ENCODE data around the gene FLT3.

Gene FLT3

DNA sequence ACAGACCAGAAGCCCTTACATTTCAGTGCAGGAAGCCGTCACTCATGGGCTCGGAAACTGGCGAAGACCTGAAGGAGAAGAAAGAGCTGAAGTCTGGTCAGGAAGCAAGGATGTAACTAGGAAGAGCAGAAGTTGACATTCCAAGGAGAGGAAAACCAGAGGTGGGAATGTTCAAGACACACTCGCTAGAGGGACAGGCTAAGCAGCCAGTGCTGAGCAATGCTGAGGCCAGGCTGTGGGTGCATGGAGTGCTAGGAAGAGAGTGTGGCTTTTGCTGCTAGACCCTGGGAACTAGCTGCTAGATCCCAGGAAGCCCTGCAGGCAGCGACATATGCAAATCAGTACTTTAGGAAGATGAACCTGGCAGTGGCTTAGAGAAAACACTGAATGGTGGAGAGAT, 99.8 kb downstream of the FLT3 start:
- no peak overlapping the region for H3K27ac ChIP-seq (ENCODE audit: poor library complexity, severe bottlenecking)
- TF ChIP-seq, protein P1, sequence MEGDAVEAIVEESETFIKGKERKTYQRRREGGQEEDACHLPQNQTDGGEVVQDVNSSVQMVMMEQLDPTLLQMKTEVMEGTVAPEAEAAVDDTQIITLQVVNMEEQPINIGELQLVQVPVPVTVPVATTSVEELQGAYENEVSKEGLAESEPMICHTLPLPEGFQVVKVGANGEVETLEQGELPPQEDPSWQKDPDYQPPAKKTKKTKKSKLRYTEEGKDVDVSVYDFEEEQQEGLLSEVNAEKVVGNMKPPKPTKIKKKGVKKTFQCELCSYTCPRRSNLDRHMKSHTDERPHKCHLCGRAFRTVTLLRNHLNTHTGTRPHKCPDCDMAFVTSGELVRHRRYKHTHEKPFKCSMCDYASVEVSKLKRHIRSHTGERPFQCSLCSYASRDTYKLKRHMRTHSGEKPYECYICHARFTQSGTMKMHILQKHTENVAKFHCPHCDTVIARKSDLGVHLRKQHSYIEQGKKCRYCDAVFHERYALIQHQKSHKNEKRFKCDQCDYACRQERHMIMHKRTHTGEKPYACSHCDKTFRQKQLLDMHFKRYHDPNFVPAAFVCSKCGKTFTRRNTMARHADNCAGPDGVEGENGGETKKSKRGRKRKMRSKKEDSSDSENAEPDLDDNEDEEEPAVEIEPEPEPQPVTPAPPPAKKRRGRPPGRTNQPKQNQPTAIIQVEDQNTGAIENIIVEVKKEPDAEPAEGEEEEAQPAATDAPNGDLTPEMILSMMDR (IDR thresholded peaks at IDR 0.05; ENCODE audit: poor library complexity, severe bottlenecking) = no peak
- no peaks in the 10 kb centered on the region for H3K4me1 ChIP-seq (ENCODE audit: insufficient read depth, poor library complexity, severe bottlenecking)
- no peaks in the 10 kb centered on the region for H3K36me3 ChIP-seq (ENCODE audit: low read depth)
- DNase-seq (ENCODE audit: low spot score) (no peak), ATAC-seq (ENCODE audit: low read depth) (no peak)
- no peaks in the 10 kb centered on the region for H3K9me3 ChIP-seq (ENCODE audit: severe bottlenecking)
- no peaks in the 10 kb centered on the region for H3K27me3 ChIP-seq (ENCODE audit: insufficient read depth, poor library complexity, severe bottlenecking)
- no peak overlapping the region for H3K4me3 ChIP-seq (ENCODE audit: severe bottlenecking)

DNA sequence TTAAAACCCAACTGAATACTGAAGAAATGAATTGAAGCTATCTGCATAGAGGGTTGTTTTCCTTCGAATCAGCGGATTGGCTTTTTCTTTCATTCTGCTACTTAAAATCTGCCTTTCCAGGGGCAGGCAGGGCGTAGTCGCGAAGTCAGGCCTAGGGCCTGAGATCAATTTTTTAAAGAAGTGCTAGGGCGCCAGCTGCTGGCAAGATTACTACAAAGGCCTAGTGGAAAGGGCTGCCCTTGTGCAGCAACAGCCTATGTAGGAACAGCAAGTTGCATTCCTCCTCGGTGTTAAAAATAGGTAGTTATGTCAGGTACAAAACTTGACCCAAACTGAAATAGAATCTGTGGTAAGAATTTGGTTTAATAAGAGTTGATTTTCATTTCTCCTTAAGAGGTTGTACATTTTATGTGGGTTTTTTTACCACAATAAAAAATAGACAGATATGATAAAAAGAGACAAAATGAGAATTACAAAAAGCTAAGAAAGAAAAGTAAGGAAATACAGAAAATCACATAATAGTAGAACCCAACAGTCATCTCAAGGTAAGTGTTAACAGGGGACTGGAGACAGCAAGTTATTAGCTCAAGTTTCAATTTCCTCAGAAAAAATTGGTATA, 102.4 kb downstream of the FLT3 start:
- no peaks in the 10 kb centered on the region for H3K36me3 ChIP-seq (ENCODE audit: low read depth)
- H3K27me3 ChIP-seq (ENCODE audit: insufficient read depth, poor library complexity, severe bottlenecking) = no peaks in the 10 kb centered on the region
- no peaks in the 10 kb centered on the region for H3K9me3 ChIP-seq (ENCODE audit: severe bottlenecking)
- ATAC-seq (ENCODE audit: low read depth) (0 out of 3 replicates have a peak, but pooled peaks have one; percentile 54), DNase-seq (ENCODE audit: low spot score) (no peak)
- H3K27ac ChIP-seq (ENCODE audit: poor library complexity, severe bottlenecking) = no peak overlapping the region
- no peak overlapping the region for H3K4me3 ChIP-seq (ENCODE audit: severe bottlenecking)
- H3K4me1 ChIP-seq (ENCODE audit: insufficient read depth, poor library complexity, severe bottlenecking) = no peaks in the 10 kb centered on the region
- TF ChIP-seq, protein P1 (IDR thresholded peaks at IDR 0.05; ENCODE audit: poor library complexity, severe bottlenecking) = peak; percentile 60

DNA sequence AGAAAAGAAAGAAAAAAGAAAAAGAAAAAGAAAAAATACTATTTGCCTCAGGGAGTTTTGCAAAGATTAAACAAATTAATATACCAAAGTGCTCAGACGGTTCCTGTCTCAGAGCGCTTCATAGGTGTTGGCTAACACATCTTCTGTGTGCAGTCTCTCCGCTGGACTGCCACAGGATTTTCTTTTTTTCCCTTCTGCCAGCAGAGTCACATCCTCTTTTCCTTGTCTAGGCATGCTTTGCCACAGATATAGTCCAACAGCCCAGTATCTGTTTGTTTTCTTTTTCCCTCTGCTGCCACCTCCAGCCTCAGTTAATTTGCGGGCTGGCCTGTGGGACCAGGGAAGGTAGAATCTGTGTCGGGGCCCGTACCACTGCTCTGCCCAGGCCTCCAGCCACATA, 108.5 kb downstream of the FLT3 start:
- DNase-seq (ENCODE audit: low spot score) = no peak
- peak; percentile 41 for ATAC-seq (ENCODE audit: low read depth)
- H3K9me3 ChIP-seq (ENCODE audit: severe bottlenecking) = no peaks in the 10 kb centered on the region
- no peaks in the 10 kb centered on the region for H3K4me1 ChIP-seq (ENCODE audit: insufficient read depth, poor library complexity, severe bottlenecking)
- H3K36me3 ChIP-seq (ENCODE audit: low read depth) = no peaks in the 10 kb centered on the region
- H3K4me3 ChIP-seq (ENCODE audit: severe bottlenecking) = no peak overlapping the region
- TF ChIP-seq, protein P1 (IDR thresholded peaks at IDR 0.05; ENCODE audit: poor library complexity, severe bottlenecking) = no peak
- no peaks in the 10 kb centered on the region for H3K27me3 ChIP-seq (ENCODE audit: insufficient read depth, poor library complexity, severe bottlenecking)
- H3K27ac ChIP-seq (ENCODE audit: poor library complexity, severe bottlenecking) = no peak overlapping the region

DNA sequence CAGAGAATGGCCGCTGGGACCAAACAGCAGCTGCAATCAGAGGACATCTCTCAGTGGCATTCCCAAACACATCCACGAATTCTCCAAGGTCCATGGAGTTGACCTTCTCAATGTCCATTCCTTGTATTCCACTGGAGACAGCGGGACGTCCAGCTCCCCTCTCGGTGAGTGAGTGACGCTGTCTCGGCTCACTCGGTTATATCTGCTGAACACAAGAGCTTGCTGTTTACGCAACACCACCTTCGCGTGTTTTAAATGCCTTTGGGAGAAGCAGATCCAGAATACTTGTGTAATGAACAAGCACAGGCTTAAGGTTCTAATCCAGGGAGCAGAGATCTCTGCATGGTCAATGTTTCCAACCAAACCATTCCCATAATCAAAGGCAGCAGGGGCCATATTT, 111.9 kb downstream of the FLT3 start, which contains the start of gene URAD:
Gene URAD, minus strand, starts transcription at position 174 of the 400 bp plus-strand sequence. Its CDS starts 56 bp downstream, at position 118.
- Histone ChIP-seq H3K36me3 (ENCODE audit: low read depth) (no peaks in the 10 kb centered on the region), H3K9me3 (ENCODE audit: severe bottlenecking) (no peaks in the 10 kb centered on the region), H3K27ac (ENCODE audit: poor library complexity, severe bottlenecking) (no peak within 1 kb of the TSS), H3K4me1 (ENCODE audit: insufficient read depth, poor library complexity, severe bottlenecking) (no peaks in the 10 kb centered on the region), H3K4me3 (ENCODE audit: severe bottlenecking) (no peak within 1 kb of the TSS), H3K27me3 (ENCODE audit: insufficient read depth, poor library complexity, severe bottlenecking) (peaks cover 6% of the 10 kb centered on the region)
- ATAC-seq (ENCODE audit: low read depth) (0 out of 3 replicates have a peak, but pooled peaks have one; percentile 38), DNase-seq (ENCODE audit: low spot score) (no peak)
- TF ChIP-seq, protein P1 (IDR thresholded peaks at IDR 0.05; ENCODE audit: poor library complexity, severe bottlenecking) = no peak

DNA sequence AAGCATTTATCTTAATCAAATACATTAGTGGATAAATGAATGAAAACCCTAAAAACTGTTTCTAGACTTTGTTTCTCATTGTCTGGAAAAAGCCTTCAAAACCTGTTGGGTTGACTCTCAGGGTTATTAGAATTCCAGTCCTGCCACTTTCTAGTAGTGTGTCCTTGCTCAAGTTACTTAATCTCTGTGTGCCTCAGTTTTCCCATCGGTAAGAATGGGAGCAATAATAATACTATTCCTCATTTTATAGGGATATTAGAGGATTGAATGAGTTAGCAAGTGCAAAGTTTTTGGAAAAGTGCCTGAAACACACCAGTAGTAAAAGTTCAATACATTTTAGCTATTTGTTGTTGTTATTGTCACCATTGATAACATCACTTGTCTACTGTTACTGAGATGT, 114.8 kb downstream of the FLT3 start:
- no peak for ATAC-seq (ENCODE audit: low read depth)
- TF ChIP-seq, protein P1 (IDR thresholded peaks at IDR 0.05; ENCODE audit: poor library complexity, severe bottlenecking) = no peak
- Histone ChIP-seq H3K27me3 (ENCODE audit: insufficient read depth, poor library complexity, severe bottlenecking) (peaks cover 35% of the 10 kb centered on the region), H3K4me3 (ENCODE audit: severe bottlenecking) (no peak overlapping the region), H3K27ac (ENCODE audit: poor library complexity, severe bottlenecking) (no peak overlapping the region), H3K9me3 (ENCODE audit: severe bottlenecking) (no peaks in the 10 kb centered on the region), H3K4me1 (ENCODE audit: insufficient read depth, poor library complexity, severe bottlenecking) (no peaks in the 10 kb centered on the region), H3K36me3 (ENCODE audit: low read depth) (no peaks in the 10 kb centered on the region)
- DNase-seq (ENCODE audit: low spot score) = no peak

All from RWPE2 (cell line).